K562 (cell line): ENCODE data around the gene FHDC1. TPM values are rescaled to one million over a fixed set of nuclear protein-coding genes. Genes with fewer than 3 reads are reported as not detected.

Experiments
- ATAC-seq: fragments of 200-7000 bp; cut with Tn5 transposase; 3 replicates; pipeline ENCODE4 v1.9.1; 2020; ENCODE audit warnings: moderate library complexity
- BruUV-seq: library from RNA; stranded (reverse); fragments of 400-500 nt; replicated peaks from 2 replicates; lab custom pipeline; 2021; lab: Mats Ljungman, UMichigan
- CTCF ChIA-PET: fragments of 300-600 bp; formaldehyde crosslinking; extraction: SDS; loops from one replicate; lab custom pipeline; 2021; ENCODE audit warnings: low intra/inter-chr PET ratio; lab: Yijun Ruan, JAX
- POLR2A ChIA-PET: fragments of 300-600, 350-650 bp; sonication (Branson Sonifier 250); formaldehyde crosslinking; extraction: SDS; loops from one replicate; lab custom pipeline; 2021; ENCODE audit warnings: antibody characterized with exemption, inconsistent platforms; lab: Yijun Ruan, JAX
- DNase-seq, 4 experiments: peaks; one replicate each; pipeline versions ENCODE4 v3.0.0 to v3.0.0-alpha.2; 2011 to 2018; ENCODE audit warnings: low spot score in 3 of 4, mixed read lengths in 3 of 4; ENCODE audit errors: extremely low read depth in 1 of 4
- FAIRE-seq: peaks from 2 replicates; lab custom pipeline; 2011; peaks lifted over from hg19 to GRCh38; lab: Jason Lieb, UNC
- H2AFZ ChIP-seq: 2 replicates; pipeline ENCODE4 v1.6.0; 2011; ENCODE audit warnings: low read depth, low read length, control low read depth, inconsistent platforms
- H3K27ac ChIP-seq: fragments of 200-600 bp; 3 replicates; pipeline ENCODE4 v1.8.0; 2011; ENCODE audit warnings: low read depth, mild to moderate bottlenecking, control low read depth, inconsistent platforms, low read length, moderate library complexity, mixed read lengths; ENCODE audit errors: extremely low read depth
- H3K27me3 ChIP-seq, 2 experiments: fragments of 300-600 bp in 1 of 2; 2 replicates in 1 of 2; 3 replicates in 1 of 2; pipeline versions ENCODE4 v1.6.0 to v1.8.0; 2011; ENCODE audit warnings: inconsistent platforms in 2 of 2, low read length in 2 of 2, mild to moderate bottlenecking in 1 of 2, mixed read lengths in 1 of 2, moderate library complexity in 1 of 2; ENCODE audit not compliant: control insufficient read depth in 2 of 2, insufficient read depth in 2 of 2
- H3K36me3 ChIP-seq: fragments of 300-600 bp; 3 replicates; pipeline ENCODE4 v1.8.0; 2011; ENCODE audit warnings: mild to moderate bottlenecking, low read length, inconsistent platforms; ENCODE audit not compliant: control insufficient read depth, insufficient read depth
- H3K4me1 ChIP-seq, 2 experiments: fragments of 200-600 bp in 1 of 2; replicated peaks in 1 of 2; 2 replicates in 1 of 2; 3 replicates in 1 of 2; pipeline versions ENCODE4 v1.5.1 to v1.8.0; 2011; ENCODE audit warnings: inconsistent platforms in 2 of 2, low read length in 2 of 2, mild to moderate bottlenecking in 1 of 2, mixed read lengths in 1 of 2, moderate library complexity in 1 of 2; ENCODE audit not compliant: control insufficient read depth in 2 of 2, insufficient read depth in 2 of 2
- H3K4me2 ChIP-seq: 2 replicates; pipeline ENCODE4 v1.6.1; 2011; ENCODE audit warnings: low read length, control low read depth, inconsistent platforms, mixed read lengths; ENCODE audit not compliant: insufficient read depth
- H3K4me3 ChIP-seq: fragments of 200-600 bp; sonication (generic), shearing (Covaris generic); 2 replicates; pipeline ENCODE4 v1.5.1; 2016; ENCODE audit warnings: control low read depth, inconsistent platforms
- H3K79me2 ChIP-seq: fragments of 200-600 bp; 3 replicates; pipeline ENCODE4 v1.8.0; 2011; ENCODE audit warnings: low read length, inconsistent platforms; ENCODE audit not compliant: control insufficient read depth, insufficient read depth
- H3K9ac ChIP-seq, 2 experiments: 2 replicates each; pipeline versions ENCODE4 v1.6.0 to v1.6.1; 2011; ENCODE audit warnings: low read depth in 2 of 2, low read length in 2 of 2, control low read depth in 1 of 2, inconsistent platforms in 1 of 2, mild to moderate bottlenecking in 1 of 2, mixed read lengths in 1 of 2; ENCODE audit not compliant: insufficient read depth in 1 of 2
- H3K9me1 ChIP-seq: one replicate; pipeline ENCODE4 v1.6.0; 2011; ENCODE audit warnings: inconsistent platforms, mild to moderate bottlenecking, low read length, moderate library complexity; ENCODE audit not compliant: control insufficient read depth, insufficient read depth
- H3K9me3 ChIP-seq: replicated peaks from 2 replicates; pipeline ENCODE4 v1.5.1; 2011; ENCODE audit warnings: low read depth, low read length, inconsistent platforms; ENCODE audit not compliant: control insufficient read depth, insufficient read depth
- H4K20me1 ChIP-seq: replicated peaks from 2 replicates; pipeline ENCODE4 v1.6.1; 2011; ENCODE audit warnings: low read length, inconsistent platforms, mixed read lengths; ENCODE audit not compliant: control insufficient read depth, insufficient read depth
- ILK ChIP-seq: fragments of 450-650 bp; IDR thresholded peaks from 2 replicates; pipeline ENCODE4 v1.6.1; 2016; ENCODE audit warnings: missing genetic modification characterization, low read depth, mild to moderate bottlenecking, missing compliant biosample characterization, moderate library complexity, borderline replicate concordance
- KAT7 ChIP-seq: sonication (generic); formaldehyde crosslinking; IDR thresholded peaks from 2 replicates; pipeline ENCODE4 v1.8.0; 2022; ENCODE audit warnings: missing genetic modification reagents, mild to moderate bottlenecking, borderline replicate concordance
- NFYB ChIP-seq: IDR thresholded peaks from 2 replicates; pipeline ENCODE4 v1.6.1; 2011; ENCODE audit warnings: mild to moderate bottlenecking, moderate library complexity; ENCODE audit not compliant: insufficient read length; ENCODE audit errors: extremely low read depth
- PTBP1 ChIP-seq: fragments of 200-400 bp; formaldehyde crosslinking; IDR thresholded peaks from 2 replicates; pipeline ENCODE4 v1.6.1; 2017; ENCODE audit warnings: low read depth, low read length
- VEZF1 ChIP-seq: fragments of 200-800 bp; sonication (Bioruptor generic); IDR thresholded peaks from 2 replicates; pipeline ENCODE4 v1.6.1; 2017; ENCODE audit warnings: missing genetic modification characterization, missing compliant biosample characterization
- YY1 ChIP-seq, 3 experiments: IDR thresholded peaks; 2 replicates each; pipeline ENCODE4 v1.6.1; 2011; ENCODE audit warnings: low read length in 2 of 3, mild to moderate bottlenecking in 2 of 3, moderate library complexity in 2 of 3, borderline replicate concordance in 1 of 3, control low read depth in 1 of 3, low read depth in 1 of 3; ENCODE audit not compliant: insufficient read depth in 3 of 3, insufficient replicate concordance in 2 of 3, control insufficient read depth in 1 of 3, insufficient read length in 1 of 3; ENCODE audit errors: extremely low read depth in 1 of 3
- ZNF707 ChIP-seq: fragments of 250-450 bp; sonication (Bioruptor Pico); conservative IDR thresholded peaks from 2 replicates; pipeline ENCODE4 v1.8.0; 2022; ENCODE audit warnings: inconsistent platforms, mild to moderate bottlenecking, moderate library complexity
- WGBS: fragments of 100-300 bp; shearing (Covaris generic); methylation state at CpG from one replicate; pipeline ENCODE4 v1.1.6; 2016; ENCODE audit warnings: low coverage, mixed read lengths; ENCODE audit not compliant: insufficient coverage; ENCODE audit errors: missing lambda C conversion rate; 5-methylcytosine and 5-hydroxymethylcytosine counted together
- in situ Hi-C: fragments of 300-500 bp; cut with MboI; formaldehyde crosslinking; loops from 4 replicates; pipeline ENCODE4 v1.15.0; 2018; ENCODE audit warnings: inconsistent platforms, mixed read lengths
- intact Hi-C: fragments of 100-400 bp; cut with micrococcal nuclease; formaldehyde crosslinking; loops from 2 replicates; pipeline ENCODE4 v1.14.2; 2022
- polyA plus RNA-seq, 8 experiments: library from polyadenylated mRNA; depleted of rRNA in 4 of 8; stranded (reverse) in 5 of 8; unstranded in 3 of 8; fragments of >200 nt; fragmentation: Nextera tagmentation in 2 of 8; fragmentation: Illumina TruSeq in 1 of 8; extraction: Ambion mirVana in 2 of 8; extraction: Trizol in 1 of 8; gene quantifications; 2 replicates each; pipeline versions ENCODE4 v1.2.1 to v1.2.3, GENCODE V29; 2011 to 2014; ENCODE audit warnings: inconsistent platforms in 1 of 8, missing spikeins in 1 of 8
- total RNA-seq, 7 experiments: library from RNA; depleted of rRNA in 6 of 7; stranded (reverse); fragments of >200 nt in 6 of 7; fragmentation: Illumina TruSeq in 2 of 7; extraction: Trizol in 2 of 7; gene quantifications; 2 replicates each; pipeline versions ENCODE4 v1.2.1 to v1.2.3, GENCODE V29; 2011 to 2021; ENCODE audit warnings: low replicate concordance in 1 of 7

FHDC1 gene
- total and polyA plus RNA-seq, 9 of the 15 experiments (the other 6 are each of a cell fraction or from before 2014, with no cell fraction given) = 0.01 to 0.43 (median 0.07) TPM

GRCh38 chr4:152892974-152893373 lies 43.1 kb upstream of the FHDC1 start (continued):
- TF ChIP-seq VEZF1 (CRISPR knock-in tag) (no peak), PTBP1 (no peak), KAT7 (CRISPR knock-in tag) (no peak), NFYB (no peak), ZNF707 (no peak), YY1 (IDR thresholded peaks at IDR 0.05; ENCODE audit: borderline replicate concordance in 1 of 3, control insufficient read depth in 1 of 3, extremely low read depth in 1 of 3, insufficient read depth in 3 of 3, insufficient read length in 1 of 3, insufficient replicate concordance in 2 of 3, low read depth in 1 of 3, low read length in 2 of 3) (no peak)

- no TSS peak for BruUV-seq
Observed at GRCh38 chr4:152894673-152895072, 41.5 kb upstream of the FHDC1 start.

More at GRCh38 chr4:152894673-152895072, 41.5 kb upstream of the FHDC1 start:
- no peaks in the 10 kb centered on the region for H4K20me1 ChIP-seq
- H3K9me1 ChIP-seq = no peaks in the 10 kb centered on the region
- DNase-seq (no peak), ATAC-seq (no peak), FAIRE-seq (no peak)
- no peak overlapping the region for H2AFZ ChIP-seq
- POLR2A ChIA-PET = interaction anchor here (1.4 kb wide), 1 partner anchor 12 kb away, joined by 3 read pairs; no protein-coding TSS in a partner anchor
- no peaks in the 10 kb centered on the region for H3K9me3 ChIP-seq
- H3K4me3 ChIP-seq = no peak overlapping the region
- WGBS = 79% methylated on average over 1 of the region's 1 CpG
- H3K27ac ChIP-seq = no peak overlapping the region
- H3K4me2 ChIP-seq = no peak overlapping the region
- no peak overlapping the region for H3K9ac ChIP-seq
- TF ChIP-seq ILK (tag) = no peak
- no peaks in the 10 kb centered on the region for H3K79me2 ChIP-seq
- in situ Hi-C loops (no loop called here), intact Hi-C loops (no loop called here)
- peaks cover 0 to 4% of the 10 kb centered on the region in 2 experiments; a peak in 3 of 5 replicates for H3K4me1 ChIP-seq
- H3K36me3 ChIP-seq = no peaks in the 10 kb centered on the region
- H3K27me3 ChIP-seq = no peaks in the 10 kb centered on the region
- CTCF ChIA-PET = no interaction called here
